Measurements from ENCODE around the gene CC2D2A.
A peak's percentile ranks its signal among the peaks of the same experiment; 100 is the strongest.

The CC2D2A gene

GRCh38 chr4:15545371-15545770 is 75.7 kb downstream of the CC2D2A start:
- Histone ChIP-seq H3K4me3 (ENCODE audit: insufficient read depth in 1 of 2, low read depth in 1 of 2, low read length in 2 of 2) (no peak overlapping the region), H2BK5ac (ENCODE audit: low read depth, low read length, poor library complexity, severe bottlenecking) (no peak overlapping the region), H4K8ac (ENCODE audit: low read length) (no peak overlapping the region), H3K27ac (ENCODE audit: low read length, poor library complexity, severe bottlenecking) (no peak overlapping the region), H3K4ac (ENCODE audit: low read depth in 1 of 2, low read length in 2 of 2) (no peak overlapping the region), H3K23ac (ENCODE audit: low read length in 2 of 2) (no peak overlapping the region), H2AK5ac (ENCODE audit: low read length, severe bottlenecking) (no peak overlapping the region), H2AFZ (ENCODE audit: low read depth, low read length) (no peak overlapping the region), H3K4me2 (ENCODE audit: low read length, poor library complexity, severe bottlenecking) (no peak overlapping the region), H2BK12ac (ENCODE audit: low read length in 2 of 2) (no peak overlapping the region), H3K4me1 (ENCODE audit: control insufficient read depth, insufficient read depth, low read depth, low read length) (peaks cover 3% of the 10 kb centered on the region), H3K18ac (ENCODE audit: low read depth in 1 of 2, low read length in 2 of 2) (no peak overlapping the region), H3K36me3 (ENCODE audit: control insufficient read depth in 1 of 2, insufficient read depth in 2 of 2, low read depth in 1 of 2, low read length in 2 of 2) (peaks cover 17 to 51% of the 10 kb centered on the region in 2 experiments), H2BK120ac (ENCODE audit: low read depth, low read length) (no peak overlapping the region), H3K27me3 (ENCODE audit: control insufficient read depth in 1 of 2, insufficient read depth in 1 of 2, low read length in 2 of 2) (no peaks in the 10 kb centered on the region), H3K9me3 (ENCODE audit: control insufficient read depth, low read length) (no peaks in the 10 kb centered on the region), H3K9ac (ENCODE audit: low read length) (no peak overlapping the region), H3K79me1 (replicated peaks; ENCODE audit: low read length, poor library complexity, severe bottlenecking) (peaks cover 4% of the 10 kb centered on the region), H3K14ac (ENCODE audit: low read length in 2 of 2) (no peak overlapping the region), H4K91ac (ENCODE audit: low read length) (no peak overlapping the region), H2BK15ac (ENCODE audit: low read depth, poor library complexity, severe bottlenecking) (no peak overlapping the region)
- DNase-seq = no peak
- WGBS = 93% methylated on average over 2 of the region's 2 CpGs

- no peak overlapping the region for H3K9ac ChIP-seq (ENCODE audit: low read length)
- no peak overlapping the region for H4K8ac ChIP-seq (ENCODE audit: low read length)
- no peak overlapping the region for H3K23ac ChIP-seq (ENCODE audit: low read length in 2 of 2)
- no peak overlapping the region for H2BK120ac ChIP-seq (ENCODE audit: low read depth, low read length)
- H4K91ac ChIP-seq (ENCODE audit: low read length) = no peak overlapping the region
- H3K36me3 ChIP-seq (ENCODE audit: control insufficient read depth in 1 of 2, insufficient read depth in 2 of 2, low read depth in 1 of 2, low read length in 2 of 2) = peaks cover 17 to 44% of the 10 kb centered on the region in 2 experiments
- no peaks in the 10 kb centered on the region for H3K9me3 ChIP-seq (ENCODE audit: control insufficient read depth, low read length)
- H3K14ac ChIP-seq (ENCODE audit: low read length in 2 of 2) = no peak overlapping the region
- peaks cover 4% of the 10 kb centered on the region for H3K79me1 ChIP-seq (replicated peaks; ENCODE audit: low read length, poor library complexity, severe bottlenecking)
- H2AK5ac ChIP-seq (ENCODE audit: low read length, severe bottlenecking) = no peak overlapping the region
- H2BK5ac ChIP-seq (ENCODE audit: low read depth, low read length, poor library complexity, severe bottlenecking) = no peak overlapping the region
- no peak overlapping the region for H3K4me2 ChIP-seq (ENCODE audit: low read length, poor library complexity, severe bottlenecking)
- H3K4me3 ChIP-seq (ENCODE audit: insufficient read depth in 1 of 2, low read depth in 1 of 2, low read length in 2 of 2) = no peak overlapping the region
- H3K4ac ChIP-seq (ENCODE audit: low read depth in 1 of 2, low read length in 2 of 2) = no peak overlapping the region
- H3K4me1 ChIP-seq (ENCODE audit: control insufficient read depth, insufficient read depth, low read depth, low read length) = peaks cover 3% of the 10 kb centered on the region
- no peak overlapping the region for H2BK12ac ChIP-seq (ENCODE audit: low read length in 2 of 2)
- no peak overlapping the region for H2BK15ac ChIP-seq (ENCODE audit: low read depth, poor library complexity, severe bottlenecking)
- 95% methylated on average over 3 of the region's 3 CpGs for WGBS
- no peak overlapping the region for H2AFZ ChIP-seq (ENCODE audit: low read depth, low read length)
- H3K27me3 ChIP-seq (ENCODE audit: control insufficient read depth in 1 of 2, insufficient read depth in 1 of 2, low read length in 2 of 2) = no peaks in the 10 kb centered on the region
- no peak overlapping the region for H3K27ac ChIP-seq (ENCODE audit: low read length, poor library complexity, severe bottlenecking)
- no peak overlapping the region for H3K18ac ChIP-seq (ENCODE audit: low read depth in 1 of 2, low read length in 2 of 2)
- no peak for DNase-seq
These were observed 77.7 kb downstream of the CC2D2A start for GRCh38 chr4:15547392-15547791.

DNA sequence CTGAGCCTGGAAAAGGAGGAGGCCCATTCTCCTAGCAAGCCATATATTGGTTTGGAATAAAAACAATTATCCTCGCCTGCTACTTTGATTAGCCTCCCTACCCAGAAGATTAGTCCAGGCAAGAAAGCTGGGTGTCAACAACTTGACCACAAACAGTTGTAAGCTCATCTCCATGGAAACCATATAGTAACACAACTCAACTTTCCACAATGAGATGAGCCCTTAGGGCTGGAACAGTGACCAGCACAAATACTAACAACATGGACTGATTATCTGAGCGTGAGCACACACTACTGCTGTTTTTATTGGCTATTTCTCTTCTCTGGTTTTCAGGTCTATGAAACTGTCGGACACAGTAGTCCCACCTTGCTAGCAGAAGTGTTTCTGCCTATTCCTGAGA is 80.8 kb downstream of the CC2D2A start:
- H2BK12ac ChIP-seq (ENCODE audit: low read length in 2 of 2) = no peak overlapping the region
- H4K91ac ChIP-seq (ENCODE audit: low read length) = no peak overlapping the region
- peaks cover 13 to 43% of the 10 kb centered on the region in 2 experiments for H3K36me3 ChIP-seq (ENCODE audit: control insufficient read depth in 1 of 2, insufficient read depth in 2 of 2, low read depth in 1 of 2, low read length in 2 of 2)
- H3K27ac ChIP-seq (ENCODE audit: low read length, poor library complexity, severe bottlenecking) = no peak overlapping the region
- H2BK5ac ChIP-seq (ENCODE audit: low read depth, low read length, poor library complexity, severe bottlenecking) = no peak overlapping the region
- H3K14ac ChIP-seq (ENCODE audit: low read length in 2 of 2) = no peak overlapping the region
- H3K4ac ChIP-seq (ENCODE audit: low read depth in 1 of 2, low read length in 2 of 2) = no peak overlapping the region
- H2BK15ac ChIP-seq (ENCODE audit: low read depth, poor library complexity, severe bottlenecking) = no peak overlapping the region
- H3K4me2 ChIP-seq (ENCODE audit: low read length, poor library complexity, severe bottlenecking) = no peak overlapping the region
- H3K18ac ChIP-seq (ENCODE audit: low read depth in 1 of 2, low read length in 2 of 2) = no peak overlapping the region
- H2BK120ac ChIP-seq (ENCODE audit: low read depth, low read length) = no peak overlapping the region
- H3K9ac ChIP-seq (ENCODE audit: low read length) = no peak overlapping the region
- H2AFZ ChIP-seq (ENCODE audit: low read depth, low read length) = no peak overlapping the region
- 98% methylated on average over 3 of the region's 3 CpGs for WGBS
- H3K9me3 ChIP-seq (ENCODE audit: control insufficient read depth, low read length) = no peaks in the 10 kb centered on the region
- peak overlapping the region; percentile 9 for H2AK5ac ChIP-seq (ENCODE audit: low read length, severe bottlenecking)
- peaks cover 3% of the 10 kb centered on the region for H3K79me1 ChIP-seq (replicated peaks; ENCODE audit: low read length, poor library complexity, severe bottlenecking)
- H3K27me3 ChIP-seq (ENCODE audit: control insufficient read depth in 1 of 2, insufficient read depth in 1 of 2, low read length in 2 of 2) = no peaks in the 10 kb centered on the region
- DNase-seq = peak; percentile 54
- H3K4me3 ChIP-seq (ENCODE audit: insufficient read depth in 1 of 2, low read depth in 1 of 2, low read length in 2 of 2) = no peak overlapping the region
- H3K23ac ChIP-seq (ENCODE audit: low read length in 2 of 2) = no peak overlapping the region
- no peak overlapping the region for H4K8ac ChIP-seq (ENCODE audit: low read length)
- H3K4me1 ChIP-seq (ENCODE audit: control insufficient read depth, insufficient read depth, low read depth, low read length) = peaks cover 3% of the 10 kb centered on the region

GRCh38 chr4:15551740-15552446 is 82.2 kb downstream of the CC2D2A start:
- Histone ChIP-seq H3K18ac (ENCODE audit: low read depth in 1 of 2, low read length in 2 of 2) (no peak overlapping the region), H3K9ac (ENCODE audit: low read length) (no peak overlapping the region), H2BK15ac (ENCODE audit: low read depth, poor library complexity, severe bottlenecking) (no peak overlapping the region), H2BK120ac (ENCODE audit: low read depth, low read length) (no peak overlapping the region), H3K14ac (ENCODE audit: low read length in 2 of 2) (no peak overlapping the region), H3K79me1 (replicated peaks; ENCODE audit: low read length, poor library complexity, severe bottlenecking) (peaks cover 1% of the 10 kb centered on the region), H3K9me3 (ENCODE audit: control insufficient read depth, low read length) (no peaks in the 10 kb centered on the region), H2BK12ac (ENCODE audit: low read length in 2 of 2) (no peak overlapping the region), H3K27ac (ENCODE audit: low read length, poor library complexity, severe bottlenecking) (peak overlapping the region; percentile 14), H2AK5ac (ENCODE audit: low read length, severe bottlenecking) (no peak overlapping the region), H4K8ac (ENCODE audit: low read length) (no peak overlapping the region), H3K27me3 (ENCODE audit: control insufficient read depth in 1 of 2, insufficient read depth in 1 of 2, low read length in 2 of 2) (no peaks in the 10 kb centered on the region), H3K4me1 (ENCODE audit: control insufficient read depth, insufficient read depth, low read depth, low read length) (peaks cover 4% of the 10 kb centered on the region), H3K23ac (ENCODE audit: low read length in 2 of 2) (no peak overlapping the region), H3K4ac (ENCODE audit: low read depth in 1 of 2, low read length in 2 of 2) (no peak overlapping the region), H3K4me2 (ENCODE audit: low read length, poor library complexity, severe bottlenecking) (no peak overlapping the region), H2BK5ac (ENCODE audit: low read depth, low read length, poor library complexity, severe bottlenecking) (no peak overlapping the region), H3K36me3 (ENCODE audit: control insufficient read depth in 1 of 2, insufficient read depth in 2 of 2, low read depth in 1 of 2, low read length in 2 of 2) (peaks cover 10 to 57% of the 10 kb centered on the region in 2 experiments), H2AFZ (ENCODE audit: low read depth, low read length) (no peak overlapping the region), H4K91ac (ENCODE audit: low read length) (no peak overlapping the region), H3K4me3 (ENCODE audit: insufficient read depth in 1 of 2, low read depth in 1 of 2, low read length in 2 of 2) (no peak overlapping the region)
- no peak for DNase-seq
- 92% methylated on average over 2 of the region's 5 CpGs for WGBS
